ENCODE data around the gene PDE11A.

Gene PDE11A

DNA sequence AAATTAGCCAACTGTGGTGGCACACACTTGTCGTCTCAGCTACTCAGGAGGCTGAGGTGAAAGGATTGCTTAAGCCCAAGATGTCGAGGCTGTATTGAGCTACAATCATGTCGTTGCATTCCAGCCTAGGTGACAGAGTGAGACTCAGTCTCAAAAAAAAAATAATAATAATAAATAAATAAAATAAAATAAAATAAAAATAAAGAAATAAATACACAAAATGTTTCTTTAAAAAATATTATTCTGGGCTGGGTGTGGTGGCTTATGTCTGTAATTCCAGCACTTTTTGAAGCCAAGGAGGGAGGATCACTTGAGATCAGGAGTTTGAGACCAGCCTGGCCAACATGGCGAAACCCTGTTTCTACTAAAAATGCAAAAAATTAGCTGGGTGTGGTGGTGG, 407.2 kb downstream of the PDE11A start:
- no peak for DNase-seq

DNA sequence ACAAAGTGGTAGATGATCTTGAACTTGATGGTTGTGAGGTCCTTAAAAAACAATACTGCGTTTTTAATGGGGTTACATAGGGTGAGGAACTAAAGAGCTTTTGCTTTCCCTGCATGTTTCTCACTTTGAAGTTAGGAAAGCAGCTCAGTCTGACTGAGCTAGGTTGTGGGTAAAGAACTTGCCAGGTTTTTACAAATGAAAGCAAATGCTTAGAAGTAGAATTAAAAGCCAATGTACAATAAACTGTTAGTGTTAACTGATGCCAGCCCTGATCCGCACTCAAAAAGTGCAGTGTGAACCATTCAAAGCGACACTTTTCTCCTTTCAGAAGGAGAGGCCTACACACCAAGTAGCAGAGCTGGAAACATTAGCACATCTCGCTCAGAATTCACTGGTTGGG, 409.7 kb downstream of the PDE11A start:
- no peak for DNase-seq

DNA sequence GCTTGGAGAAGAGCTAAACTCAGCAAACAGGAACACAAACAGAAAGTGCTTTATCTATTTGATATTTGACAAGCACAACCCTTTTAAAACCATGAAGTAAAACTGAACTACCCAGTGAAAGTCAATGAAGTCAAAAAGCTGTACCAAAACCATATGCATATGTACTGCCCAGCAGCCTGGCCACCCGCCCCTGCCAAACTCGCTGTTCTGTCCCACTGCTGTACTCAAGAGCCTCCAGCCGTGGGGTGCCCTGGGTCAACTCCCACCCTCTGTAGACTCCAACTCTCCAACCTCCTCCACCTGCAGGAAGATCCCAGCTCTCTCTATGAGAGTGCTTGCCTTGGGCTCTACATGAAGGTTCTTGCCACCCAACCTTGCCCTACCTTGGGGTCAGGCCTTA, 411.8 kb downstream of the PDE11A start:
- no peak for DNase-seq

DNA sequence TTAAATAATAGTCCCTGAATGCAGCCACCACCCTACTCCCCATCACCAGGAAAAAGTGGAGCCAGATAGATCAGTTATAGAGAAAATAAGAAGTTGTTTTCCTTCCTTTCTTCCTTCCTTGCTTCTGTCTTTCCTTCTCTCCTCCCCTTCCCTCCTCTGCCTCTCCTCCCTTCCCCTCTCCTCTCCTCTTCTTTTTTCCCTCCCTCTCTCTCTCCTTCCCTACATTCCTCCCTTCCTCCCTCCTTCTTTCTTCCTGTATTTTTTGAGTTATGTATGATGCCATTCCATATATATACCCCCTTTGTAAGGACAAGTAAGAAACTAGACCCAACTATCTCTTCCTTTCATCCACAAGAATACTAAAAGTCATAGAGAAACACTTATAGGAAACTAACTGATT, 414.3 kb downstream of the PDE11A start:
- no peak for DNase-seq

DNA sequence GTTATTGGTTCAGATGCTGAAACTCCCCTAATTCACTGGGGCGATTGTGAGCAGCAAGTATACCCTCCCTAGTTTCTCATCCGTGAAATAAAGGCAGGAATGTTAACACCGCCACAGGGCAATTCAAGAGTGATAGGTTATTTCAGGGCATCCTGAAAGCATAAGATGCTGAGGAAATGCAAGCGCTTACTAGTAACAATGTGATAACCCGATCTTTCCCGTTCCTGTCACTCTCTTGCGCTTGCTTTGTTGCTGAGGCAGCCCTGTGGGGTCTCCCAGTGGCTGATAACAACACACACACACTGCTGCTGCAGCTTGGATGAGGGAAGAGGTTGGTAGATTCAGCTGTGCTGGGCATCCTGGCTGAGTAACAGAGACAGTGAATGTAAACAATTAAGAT, 420.7 kb downstream of the PDE11A start:
- no peak for DNase-seq

DNA sequence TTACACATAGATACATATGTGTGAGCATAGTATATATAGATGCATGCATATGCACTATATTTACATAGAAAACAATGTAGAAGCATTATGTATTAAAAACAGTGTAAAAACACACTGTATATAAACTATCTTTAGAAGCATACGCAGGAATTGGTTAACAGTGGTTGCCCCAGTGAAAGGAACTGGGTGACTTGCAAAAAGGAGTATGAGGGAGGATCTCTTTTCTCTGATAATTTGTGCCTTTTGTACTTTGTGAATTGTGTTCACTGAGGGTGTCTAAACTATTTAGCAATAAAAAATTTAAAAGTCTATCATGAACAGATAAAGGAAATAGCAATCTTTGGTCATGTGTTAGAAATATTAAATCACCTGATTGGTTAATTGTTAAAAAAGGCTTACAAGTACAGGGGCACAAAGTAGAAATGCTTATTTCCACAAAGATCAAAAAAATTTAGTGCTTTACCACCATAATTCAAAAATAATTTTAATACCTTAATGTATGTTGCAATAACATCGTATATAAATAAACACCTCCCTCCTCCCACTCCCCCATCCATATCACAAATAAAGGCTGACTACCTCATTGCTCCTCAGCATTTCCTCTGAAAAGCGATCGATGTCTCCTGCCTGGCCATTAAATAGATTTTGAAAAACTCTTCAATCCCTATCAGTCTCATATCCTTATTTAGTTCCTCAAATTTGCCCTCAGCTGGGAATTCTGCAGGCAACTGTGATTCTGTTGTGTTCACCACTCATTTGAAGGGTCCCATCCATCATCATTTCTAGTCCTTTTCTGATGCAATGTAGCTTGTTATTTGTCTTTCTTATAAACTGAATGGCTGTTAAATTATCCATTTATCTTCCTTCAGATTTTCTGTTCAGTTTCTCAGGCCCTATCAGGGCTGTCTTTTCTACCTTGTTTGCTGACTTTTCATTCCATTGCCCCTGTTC, 422.7 kb downstream of the PDE11A start:
- DNase-seq: no peak

DNA sequence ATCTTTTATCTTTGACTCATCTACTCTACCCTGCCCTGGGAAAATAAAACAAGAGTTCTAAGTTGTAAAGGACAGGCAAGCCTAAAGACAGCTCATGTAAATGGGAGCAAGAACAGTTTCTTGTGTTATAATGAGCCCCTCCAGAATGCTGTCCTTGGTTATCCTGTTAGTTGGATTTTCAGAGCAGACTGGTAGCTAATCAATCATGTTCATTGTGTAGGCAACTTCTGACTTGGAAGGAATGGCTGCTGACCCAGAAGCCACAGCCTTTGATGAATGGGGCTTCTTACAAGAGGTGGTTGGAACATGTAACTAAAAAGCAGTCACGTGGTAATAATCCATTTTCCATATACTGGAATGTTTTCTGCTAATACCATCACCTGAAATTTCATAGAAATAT, 425.8 kb downstream of the PDE11A start:
- no peak for DNase-seq

DNA sequence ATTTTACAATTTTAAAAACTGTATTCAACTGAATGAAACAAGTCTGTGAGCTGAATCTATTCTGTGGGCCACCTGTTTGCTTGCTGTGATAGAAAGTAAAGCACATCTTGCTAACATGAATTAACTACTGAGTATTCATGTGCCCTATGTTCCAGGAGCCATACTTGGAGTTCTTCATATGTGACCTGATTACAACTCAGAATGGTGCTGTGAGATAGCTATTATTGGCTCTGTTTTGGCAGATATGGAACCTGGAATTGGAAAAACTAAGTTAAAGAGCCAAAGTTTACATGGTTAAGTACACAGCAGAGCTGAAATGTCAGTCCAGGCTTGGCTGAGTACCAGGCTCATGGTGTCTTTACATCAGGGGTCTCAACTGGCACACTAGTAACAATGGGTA, 426.3 kb downstream of the PDE11A start:
- no peak for DNase-seq

DNA sequence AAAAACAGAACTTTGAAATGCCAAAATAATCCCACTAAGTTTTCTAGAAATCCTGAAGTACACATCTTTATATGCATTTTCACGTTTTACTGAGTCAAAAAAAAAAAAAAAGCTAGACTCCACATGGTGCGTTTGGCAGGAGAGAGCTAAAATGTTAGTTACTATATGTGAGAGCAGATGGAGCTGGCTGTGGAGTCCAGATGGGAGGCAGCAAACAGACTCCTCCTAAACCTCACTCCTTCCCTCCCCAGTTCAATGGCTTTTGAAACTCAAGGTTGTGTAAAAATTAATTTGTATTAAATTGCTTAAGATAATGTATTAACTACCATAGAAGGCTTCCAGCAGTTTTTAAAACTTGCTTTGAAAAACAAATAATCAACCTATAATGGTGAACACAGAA, 431.2 kb downstream of the PDE11A start:
- DNase-seq: no peak

DNA sequence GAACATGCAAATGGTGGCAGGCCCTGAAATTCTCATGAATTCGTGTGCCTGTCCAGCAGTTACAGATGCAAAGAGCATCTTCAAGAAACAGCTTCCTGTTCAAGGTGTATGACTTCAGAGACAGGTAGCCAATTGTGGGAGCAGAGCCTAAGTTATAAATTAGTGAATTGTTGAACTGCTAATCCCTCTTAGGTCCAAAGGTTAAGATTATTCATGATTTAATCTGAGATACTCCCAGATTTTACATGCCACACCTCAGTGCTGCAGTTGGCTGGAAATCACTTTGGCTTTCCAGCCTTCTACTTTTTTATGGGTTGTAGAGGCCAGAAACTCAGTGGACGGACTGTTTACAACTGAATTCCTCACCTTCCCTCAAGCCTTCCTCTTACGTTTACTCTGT, 432.2 kb downstream of the PDE11A start:
- DNase-seq: no peak

DNA sequence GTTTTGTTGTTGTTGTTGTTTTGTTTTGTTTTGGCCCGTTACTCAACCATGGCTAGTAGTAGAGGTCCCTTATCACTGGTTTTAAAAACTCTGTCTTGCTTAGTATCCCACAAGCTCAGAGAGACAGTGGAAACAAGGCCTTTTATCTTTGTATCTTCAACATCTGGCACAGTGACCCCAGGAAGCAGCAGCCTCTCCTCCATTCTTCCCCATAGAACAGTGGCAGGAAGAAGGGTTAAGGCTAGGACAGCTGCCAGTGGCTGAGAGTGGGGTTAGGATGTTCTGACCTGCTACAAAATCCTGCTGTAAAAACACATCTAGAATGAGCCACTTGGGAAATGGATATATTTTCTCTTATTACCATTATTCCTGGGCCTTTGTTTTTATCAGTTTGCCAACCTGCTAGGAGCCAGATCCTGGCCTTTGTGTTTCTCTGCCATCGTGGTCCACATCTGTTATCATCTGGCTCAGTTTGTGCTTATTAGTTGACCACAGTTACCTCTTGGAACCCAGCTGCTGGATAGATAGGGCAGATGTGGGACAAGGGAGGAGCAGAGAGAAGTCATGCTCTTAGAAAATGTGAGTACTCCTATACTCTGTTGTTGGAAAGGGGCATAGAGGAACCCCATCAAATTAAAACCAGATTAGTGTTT, 433.2 kb downstream of the PDE11A start:
- DNase-seq: no peak

DNA sequence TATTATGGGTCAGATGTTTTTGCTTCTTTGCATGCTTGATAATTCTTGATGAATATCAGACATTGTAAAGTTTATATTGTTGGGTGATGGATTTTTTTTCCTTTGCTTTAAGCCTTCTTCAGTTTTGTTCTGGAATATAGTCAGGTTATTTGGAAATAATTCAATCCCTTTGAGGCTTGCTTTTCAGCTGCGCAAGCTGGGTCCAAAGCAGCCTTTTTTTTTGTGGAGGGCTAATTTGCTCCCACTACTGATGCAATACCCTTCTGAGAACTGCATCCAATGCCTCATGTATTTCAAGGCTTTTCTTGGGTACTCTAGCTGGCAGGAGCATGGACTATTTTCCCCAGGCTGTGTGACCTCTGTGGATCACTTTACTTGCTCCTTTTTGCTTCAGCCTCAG, 434.1 kb downstream of the PDE11A start:
- no peak for DNase-seq

DNA sequence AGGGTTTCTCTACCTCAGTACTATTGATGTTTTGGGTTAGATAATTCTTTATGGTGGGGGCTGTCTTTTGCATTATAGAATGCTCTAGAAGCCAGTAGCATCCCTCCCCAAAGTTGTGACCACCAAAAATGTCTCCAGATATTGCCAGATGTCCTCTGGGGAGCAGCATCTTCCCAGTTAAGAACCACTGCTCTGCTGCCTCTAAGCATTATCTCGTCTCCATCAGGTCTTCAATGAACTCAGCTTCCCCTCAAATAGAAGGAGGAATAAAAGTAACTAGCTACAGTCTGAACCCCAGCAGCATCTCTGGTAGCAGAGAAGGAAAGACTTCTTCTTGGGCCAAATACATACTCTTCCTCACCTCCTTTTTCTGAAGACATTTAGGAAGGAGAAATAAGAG, 435.9 kb downstream of the PDE11A start:
- DNase-seq: no peak

DNA sequence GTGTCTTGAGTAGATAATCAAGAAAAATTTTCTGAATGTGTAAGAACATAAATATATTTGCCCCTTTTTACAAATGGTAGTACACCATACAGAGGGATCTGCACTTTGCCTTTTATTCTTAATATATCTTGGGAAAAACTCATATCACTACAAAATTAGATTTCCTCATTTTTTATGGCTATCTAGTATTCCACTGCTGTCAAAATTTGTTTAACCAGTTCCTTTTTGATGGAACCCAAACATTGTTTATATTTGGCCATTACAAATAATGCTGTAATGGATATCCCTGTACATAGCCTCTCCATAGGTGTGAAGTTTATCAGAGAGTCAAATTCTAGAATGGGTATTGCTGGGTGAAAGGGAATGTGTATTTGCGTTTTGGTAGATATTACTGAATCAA, 436.9 kb downstream of the PDE11A start:
- DNase-seq: no peak

DNA sequence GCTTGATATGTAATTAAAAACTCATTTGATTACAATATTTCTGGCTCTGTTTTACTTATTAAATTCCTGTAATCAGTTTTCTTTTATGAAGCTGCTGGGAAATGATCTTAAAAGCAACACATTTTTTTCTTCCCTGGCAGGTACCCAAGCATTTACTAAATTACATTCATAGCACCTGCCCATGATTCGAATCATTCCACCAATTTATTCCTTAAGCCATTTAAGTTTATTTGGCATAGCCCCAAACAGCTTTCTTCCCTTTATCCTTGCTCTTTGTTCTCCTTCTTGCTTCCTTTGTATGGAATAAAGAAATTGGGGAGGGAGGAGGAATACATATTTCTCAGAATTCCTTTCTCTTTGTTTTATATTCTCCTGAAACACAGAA, 438.7 kb downstream of the PDE11A start:
- no peak for DNase-seq

DNA sequence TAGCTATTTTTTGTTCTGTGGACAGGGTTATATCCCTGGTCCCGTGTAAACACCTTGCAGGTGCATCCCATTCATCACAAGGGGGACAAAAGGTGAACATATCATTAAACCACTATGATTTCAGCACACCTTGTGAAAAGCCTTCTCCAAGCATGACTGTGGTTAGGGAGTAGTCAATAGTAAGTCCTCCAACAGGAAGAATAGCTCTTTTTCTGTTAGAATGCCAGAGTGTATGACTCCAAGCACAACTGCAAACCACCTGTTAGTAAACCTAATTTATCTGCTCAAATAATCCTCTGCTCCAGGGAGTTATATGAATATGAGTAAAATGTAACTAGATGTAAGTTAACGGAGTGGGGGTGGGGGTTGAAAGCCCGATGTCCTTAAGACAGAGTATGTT, 439.5 kb downstream of the PDE11A start:
- no peak for DNase-seq

DNA sequence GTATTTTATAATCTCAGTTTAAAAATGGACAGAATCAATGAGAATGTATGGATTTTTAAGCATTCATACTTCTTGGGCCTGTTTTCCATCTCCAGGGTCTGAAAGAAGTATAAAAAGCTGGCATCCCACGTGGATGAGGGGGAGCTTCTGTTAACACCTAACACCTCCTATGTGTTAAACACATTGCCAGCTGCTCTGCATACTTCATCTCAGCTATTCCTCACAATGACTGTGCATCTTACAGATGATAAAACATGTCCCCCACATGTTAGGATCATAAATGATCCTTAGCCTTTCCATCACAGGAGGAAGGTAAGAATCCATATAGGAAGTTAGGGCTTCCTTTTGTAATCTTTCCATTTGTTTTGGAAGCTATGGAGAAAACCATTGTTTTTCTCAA, 440.9 kb downstream of the PDE11A start:
- DNase-seq: no peak

DNA sequence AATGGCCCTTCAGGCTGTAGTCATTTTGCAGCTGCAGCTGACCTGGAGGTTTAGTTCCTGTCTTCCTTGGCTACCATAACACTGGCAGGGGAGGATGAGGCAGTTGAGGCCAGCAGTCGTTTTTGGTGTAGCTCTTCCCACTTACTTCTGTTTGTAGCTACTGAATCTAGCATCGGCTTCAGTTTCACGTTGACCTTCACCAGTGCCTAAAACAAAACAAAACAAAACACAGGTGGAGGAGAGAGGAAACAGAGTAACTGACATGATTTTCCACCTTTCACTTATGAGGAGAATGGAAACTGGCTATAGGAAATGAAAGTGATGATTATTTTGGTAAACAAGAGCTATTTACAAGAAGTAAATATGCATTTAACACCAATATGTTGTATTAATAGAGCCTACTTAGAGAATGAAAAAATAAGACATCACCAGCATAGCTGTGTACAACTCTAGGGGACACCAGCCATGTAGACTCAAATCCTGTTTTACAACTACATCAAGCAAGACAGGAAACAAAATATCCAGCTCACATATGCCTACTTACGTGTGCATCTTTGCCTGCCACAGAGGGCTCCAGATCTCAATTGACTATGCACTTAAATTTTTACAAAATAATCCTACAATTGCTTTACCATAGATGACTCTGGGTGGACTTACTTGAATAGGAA, 443.1 kb downstream of the PDE11A start:
- DNase-seq: no peak

DNA sequence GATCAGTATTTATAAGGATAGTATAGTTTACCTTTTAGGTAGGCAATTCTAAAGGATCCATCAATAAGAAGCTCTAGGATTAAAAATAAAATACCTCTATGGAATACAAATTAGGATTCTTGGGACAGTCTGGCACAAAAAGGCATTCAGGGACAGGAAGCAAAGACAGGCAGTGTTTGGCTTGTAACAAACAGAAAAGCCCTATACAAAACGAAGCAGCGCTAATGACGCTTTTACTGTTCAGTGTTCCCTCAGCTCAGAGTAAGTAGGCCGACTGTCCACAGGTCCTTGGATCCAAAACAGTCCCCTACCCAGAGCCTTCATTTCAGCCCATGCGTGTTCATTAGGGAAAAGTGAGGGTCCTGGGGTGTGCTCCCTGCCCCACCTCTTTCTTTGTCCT, 443.7 kb downstream of the PDE11A start:
- no peak for DNase-seq

DNA sequence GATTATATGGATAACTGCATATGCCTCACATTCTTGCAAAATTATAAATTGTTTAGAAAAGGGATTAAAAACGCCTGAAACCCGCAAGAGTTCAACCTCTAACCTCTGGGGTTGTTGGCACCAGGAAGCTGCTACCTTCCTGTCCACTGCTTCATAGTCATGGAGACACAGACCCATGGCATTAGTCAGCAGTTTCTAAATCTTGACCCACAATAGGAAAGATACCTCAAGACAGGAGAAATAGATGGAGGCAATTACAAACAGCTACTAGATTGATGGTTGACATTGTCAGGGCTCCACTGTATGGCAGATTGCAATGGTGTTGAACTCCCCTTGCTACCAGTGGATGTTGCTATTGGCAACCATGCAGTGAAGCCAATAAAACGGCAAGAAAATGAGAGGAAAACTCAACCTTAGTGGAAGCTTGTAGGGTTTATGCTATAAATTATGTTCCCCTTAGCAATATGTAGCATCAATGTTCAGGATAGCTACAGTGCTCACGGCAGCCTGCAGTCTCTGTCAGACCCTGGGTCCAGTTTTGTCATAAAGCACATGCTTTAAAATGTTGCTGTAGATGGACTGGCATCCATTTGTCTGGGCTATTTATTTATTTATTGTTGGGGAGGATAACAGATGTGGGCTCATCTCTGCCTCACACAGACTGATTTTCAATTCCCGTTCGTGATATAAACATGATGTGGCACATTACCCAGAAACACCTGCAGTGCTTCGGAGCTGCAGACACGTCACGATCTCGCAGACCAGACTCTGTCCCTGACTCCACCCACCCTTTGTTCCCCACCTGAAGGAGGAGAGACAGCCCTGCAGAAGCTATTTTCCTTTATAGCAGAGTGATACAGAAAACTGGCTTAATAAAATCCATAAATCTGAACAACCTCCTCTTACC, 446.6 kb downstream of the PDE11A start:
- no peak for DNase-seq

DNA sequence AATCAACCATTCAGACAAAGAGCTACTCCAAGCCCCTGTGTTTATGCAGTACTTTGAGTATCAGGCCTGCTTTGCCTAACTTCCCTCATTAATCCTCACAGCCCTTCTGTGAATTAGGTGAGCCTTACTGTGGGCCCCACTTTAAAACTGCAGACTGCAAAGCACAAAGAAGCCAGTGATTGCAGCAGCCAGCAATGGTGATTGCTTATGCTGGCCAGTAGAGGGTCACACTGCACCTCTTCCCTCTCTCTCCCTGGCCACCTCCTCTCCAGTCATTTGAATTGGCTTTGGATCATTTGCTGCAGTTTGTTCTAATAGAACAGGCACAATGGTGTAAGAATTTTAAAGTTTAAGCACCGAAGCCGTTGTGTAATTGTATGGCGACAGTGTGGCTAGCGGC, 450.1 kb downstream of the PDE11A start:
- DNase-seq: peak; percentile 24

DNA sequence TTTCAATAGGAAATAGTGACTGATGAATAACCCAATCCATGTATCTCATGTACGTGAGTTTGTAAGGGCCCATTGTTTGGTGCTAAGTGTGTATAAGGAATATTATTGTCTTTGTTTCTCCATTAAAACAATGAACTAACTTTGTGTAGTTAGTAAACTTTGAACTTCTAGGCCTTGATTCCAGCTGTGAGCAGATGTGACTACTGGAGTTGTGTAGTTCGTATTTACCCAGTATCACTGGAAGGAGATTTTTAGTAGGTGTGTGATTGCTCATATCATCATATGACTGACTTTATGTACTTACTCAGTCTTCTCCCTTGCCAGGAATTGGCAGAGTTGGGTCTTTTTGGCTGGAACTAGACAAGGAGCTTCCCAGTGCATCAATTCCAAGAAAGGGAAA, 452.6 kb downstream of the PDE11A start:
- DNase-seq: no peak

DNA sequence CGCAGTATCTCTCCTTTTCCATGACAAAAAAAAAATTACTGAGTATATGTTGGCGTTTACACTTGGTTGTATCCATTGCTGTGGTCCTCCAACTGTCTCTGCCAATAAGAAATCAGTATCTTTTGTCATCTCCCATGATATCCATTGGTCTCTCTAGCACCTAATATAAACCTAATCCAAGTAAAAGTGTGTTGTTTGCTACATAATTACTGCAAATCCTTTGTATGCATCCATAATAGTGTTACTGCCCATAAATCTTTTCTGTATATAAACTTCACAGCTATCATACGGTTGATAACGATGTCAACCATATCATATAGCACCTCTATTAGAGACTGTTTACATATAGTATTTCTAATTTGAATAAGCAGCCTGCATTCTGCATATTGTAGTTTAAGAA, 453.1 kb downstream of the PDE11A start:
- DNase-seq: no peak
